KMS-11 (cell line): ENCODE results near the gene KCNB1.

Experiments used
- H2AFZ ChIP-seq: fragments of 200-600 bp; sonication (generic); 2 replicates; pipeline ENCODE4 v1.6.1; 2016; ENCODE audit warnings: antibody characterized with exemption, mixed run types, low read depth
- H3K27ac ChIP-seq: fragments of 200-600 bp; sonication (generic); 2 replicates; pipeline ENCODE4 v1.6.1; 2016; ENCODE audit warnings: mild to moderate bottlenecking, mixed run types
- H3K27me3 ChIP-seq: fragments of 200-600 bp; sonication (generic); 2 replicates; pipeline ENCODE4 v1.6.1; 2017; ENCODE audit warnings: mild to moderate bottlenecking, low read depth, mixed run types, moderate library complexity; ENCODE audit not compliant: insufficient read depth
- H3K36me3 ChIP-seq: fragments of 200-600 bp; sonication (generic); 2 replicates; pipeline ENCODE4 v1.6.1; 2017; ENCODE audit warnings: mild to moderate bottlenecking, mixed run types; ENCODE audit not compliant: insufficient read depth
- H3K4me1 ChIP-seq: fragments of 200-600 bp; sonication (generic); 2 replicates; pipeline ENCODE4 v1.6.1; 2016; ENCODE audit warnings: mild to moderate bottlenecking, low read depth, mixed run types; ENCODE audit not compliant: poor library complexity, severe bottlenecking
- H3K4me2 ChIP-seq: fragments of 200-600 bp; sonication (generic); 2 replicates; pipeline ENCODE4 v1.7.0; 2016; ENCODE audit warnings: mild to moderate bottlenecking, mixed run types
- H3K4me3 ChIP-seq: fragments of 200-600 bp; sonication (generic); IDR thresholded peaks from 2 replicates; pipeline ENCODE4 v1.6.1; 2017; ENCODE audit warnings: low read depth, low read length, mixed read lengths; ENCODE audit not compliant: insufficient read depth
- H3K79me2 ChIP-seq: fragments of 200-600 bp; sonication (generic); 2 replicates; pipeline ENCODE4 v1.6.1; 2016; ENCODE audit warnings: low read depth, mixed run types; ENCODE audit not compliant: insufficient read depth
- H3K9ac ChIP-seq: fragments of 200-600 bp; sonication (generic); 2 replicates; pipeline ENCODE4 v1.6.1; 2016; ENCODE audit warnings: mild to moderate bottlenecking, mixed run types
- H4K20me1 ChIP-seq: fragments of 200-600 bp; sonication (generic); 2 replicates; pipeline ENCODE4 v1.6.1; 2016; ENCODE audit warnings: mild to moderate bottlenecking, mixed run types; ENCODE audit not compliant: insufficient read depth
- CTCF ChIP-seq: fragments of 200-600 bp; sonication (generic); conservative IDR thresholded peaks from 2 replicates; pipeline ENCODE4 v1.6.1; 2017; ENCODE audit warnings: low read depth, mild to moderate bottlenecking, antibody characterized with exemption, low read length, moderate library complexity, mixed read lengths

The KCNB1 gene

GRCh38 chr20:49348563-49348962 is 133.9 kb downstream of the KCNB1 start:
- Histone ChIP-seq H3K79me2 (no peaks in the 10 kb centered on the region), H3K9ac (no peak overlapping the region), H4K20me1 (no peaks in the 10 kb centered on the region), H3K27ac (no peak overlapping the region), H3K4me2 (no peak overlapping the region), H3K27me3 (no peaks in the 10 kb centered on the region; the same call in 1 of the 2 replicates), H2AFZ (no peak overlapping the region), H3K36me3 (no peaks in the 10 kb centered on the region), H3K4me3 (no peak overlapping the region), H3K4me1 (no peaks in the 10 kb centered on the region)
- TF ChIP-seq CTCF: no peak

GRCh38 chr20:49347156-49347555 is 135.3 kb downstream of the KCNB1 start:
- H4K20me1 ChIP-seq: no peaks in the 10 kb centered on the region
- H3K27me3 ChIP-seq: no peaks in the 10 kb centered on the region; the same call in 1 of the 2 replicates
- H3K36me3 ChIP-seq: no peaks in the 10 kb centered on the region
- no peak overlapping the region for H3K4me2 ChIP-seq
- H2AFZ ChIP-seq: no peak overlapping the region
- H3K4me3 ChIP-seq: no peak overlapping the region
- no peak overlapping the region for H3K9ac ChIP-seq
- no peaks in the 10 kb centered on the region for H3K79me2 ChIP-seq
- no peak overlapping the region for H3K27ac ChIP-seq
- TF ChIP-seq CTCF: no peak
- no peaks in the 10 kb centered on the region for H3K4me1 ChIP-seq

- Histone ChIP-seq H3K9ac (no peak overlapping the region), H4K20me1 (no peaks in the 10 kb centered on the region), H3K79me2 (no peaks in the 10 kb centered on the region), H3K36me3 (no peaks in the 10 kb centered on the region), H3K4me1 (no peaks in the 10 kb centered on the region), H2AFZ (no peak overlapping the region), H3K4me2 (no peak overlapping the region), H3K27ac (no peak overlapping the region), H3K27me3 (no peaks in the 10 kb centered on the region; the same call in 1 of the 2 replicates), H3K4me3 (no peak overlapping the region)
- TF ChIP-seq CTCF: no peak
Observed at GRCh38 chr20:49346682-49347081, 135.8 kb downstream of the KCNB1 start.

GRCh38 chr20:49345524-49345923 is 136.9 kb downstream of the KCNB1 start:
- H3K79me2 ChIP-seq: no peaks in the 10 kb centered on the region
- no peak overlapping the region for H3K4me3 ChIP-seq
- H4K20me1 ChIP-seq: no peaks in the 10 kb centered on the region
- no peak overlapping the region for H3K9ac ChIP-seq
- no peak overlapping the region for H3K4me2 ChIP-seq
- H3K27me3 ChIP-seq: peaks cover 2% of the 10 kb centered on the region; the same call in 1 of the 2 replicates
- no peak overlapping the region for H3K27ac ChIP-seq
- no peaks in the 10 kb centered on the region for H3K4me1 ChIP-seq
- H3K36me3 ChIP-seq: no peaks in the 10 kb centered on the region
- no peak overlapping the region for H2AFZ ChIP-seq
- TF ChIP-seq CTCF: no peak

- Histone ChIP-seq H3K36me3 (no peaks in the 10 kb centered on the region), H3K9ac (no peak overlapping the region), H3K4me1 (no peaks in the 10 kb centered on the region), H2AFZ (no peak overlapping the region), H3K4me2 (no peak overlapping the region), H3K27me3 (peaks cover 4% of the 10 kb centered on the region; the same call in 1 of the 2 replicates), H3K27ac (no peak overlapping the region), H3K79me2 (no peaks in the 10 kb centered on the region), H3K4me3 (no peak overlapping the region), H4K20me1 (no peaks in the 10 kb centered on the region)
- no peak for TF ChIP-seq CTCF
Observed at GRCh38 chr20:49344975-49345374, 137.5 kb downstream of the KCNB1 start.
